ENCODE measurements around the gene ZSCAN25. TPM values are rescaled to one million over a fixed set of nuclear protein-coding genes. Genes with fewer than 3 reads are reported as not detected.
"Not testable (repeated sequence)": the region's sequence is repeated elsewhere in the genome, so short reads cannot be mapped to it uniquely, and the experiment has no call there.

ZSCAN25 gene
- total and polyA plus RNA-seq, 10 donors: 3.8 to 30.8 (median 24.9) TPM

GRCh38 chr7:99629643-99630042 lies 12.9 kb downstream of the ZSCAN25 start:
- Histone ChIP-seq H3K27me3 (replicated peaks in 1 of 7) (no peaks in the 10 kb centered on the region), H3K4me1 (peaks cover 0 to 28% (median 2%) of the 10 kb centered on the region in 6 donors), H3K4me3 (no peak overlapping the region), H3K36me3 (peaks cover 0 to 100% (median 86%) of the 10 kb centered on the region in 6 donors), H3K27ac (no peak overlapping the region), H3K9me3 (no peaks in the 10 kb centered on the region)
- DNase-seq: no peak
- intact Hi-C loops (cut with DNase I; ENCODE audit: low total_unique reads): no loop called here
- 95 to 99% (median 97%) methylated on average over 10 to 20 of the region's 20 CpGs for WGBS, 5 donors
- TF ChIP-seq CTCF (IDR thresholded peaks at IDR 0.05 in 8 of 11, conservative IDR thresholded peaks at IDR 0.05 in 3 of 11) (no peak), POLR2AphosphoS5 (IDR thresholded peaks at IDR 0.05) (peak in 1 of 3 donors; percentile 52)

- no peak for DNase-seq
- Histone ChIP-seq H3K9me3 (no peaks in the 10 kb centered on the region), H3K4me1 (peaks cover 0 to 17% (median 0%) of the 10 kb centered on the region in 6 donors), H3K27ac (peak overlapping the region in 2 of 8 donors; percentile 3 to 27), H3K36me3 (peaks cover 0 to 90% (median 67%) of the 10 kb centered on the region in 6 donors), H3K4me3 (no peak overlapping the region), H3K27me3 (replicated peaks in 1 of 7) (no peaks in the 10 kb centered on the region)
- WGBS, 5 donors: 60 to 73% (median 64%) methylated on average over 9 of the region's 9 CpGs
- intact Hi-C loops (cut with DNase I; ENCODE audit: low total_unique reads): no loop called here
- TF ChIP-seq POLR2AphosphoS5 (IDR thresholded peaks at IDR 0.05) (no peak), POLR2A (IDR thresholded peaks at IDR 0.05) (no peak), CTCF (IDR thresholded peaks at IDR 0.05 in 8 of 11, conservative IDR thresholded peaks at IDR 0.05 in 3 of 11) (no peak)
Measured at GRCh38 chr7:99631295-99632109, 14.8 kb downstream of the ZSCAN25 start.

GRCh38 chr7:99637414-99637813 lies 20.7 kb downstream of the ZSCAN25 start:
- intact Hi-C loops (cut with DNase I; ENCODE audit: low total_unique reads); H3K9me3 ChIP-seq: not testable (repeated sequence)
- 32 to 71% (median 52%) methylated on average over 2 of the region's 2 CpGs for WGBS, 5 donors

DNA sequence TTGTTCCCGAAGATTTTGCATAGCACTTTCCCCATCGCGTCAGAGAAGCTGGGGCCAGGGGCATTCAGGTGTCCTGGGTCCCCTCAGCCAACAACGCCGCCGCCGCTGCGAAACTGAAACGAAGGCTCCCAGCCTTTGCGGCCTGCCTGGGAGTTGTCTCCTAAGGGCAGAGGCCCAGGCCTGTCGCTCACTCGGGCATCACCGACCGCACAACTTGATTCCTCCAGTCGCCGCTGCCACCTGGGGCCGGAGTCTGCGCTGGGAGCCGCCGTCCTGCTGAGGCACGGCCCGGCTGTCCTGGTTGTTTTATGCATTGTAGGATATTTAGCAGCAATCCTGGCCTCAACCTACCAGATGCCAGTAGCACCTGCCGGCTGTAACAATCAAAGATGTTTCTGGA lies 22.0 kb downstream of the ZSCAN25 start:
- H3K4me1 ChIP-seq: no peaks in the 10 kb centered on the region
- H3K27ac ChIP-seq: no peak overlapping the region
- no peaks in the 10 kb centered on the region for H3K27me3 ChIP-seq (replicated peaks in 1 of 7)
- H3K4me3 ChIP-seq: no peak overlapping the region
- peaks cover 0 to 42% (median 11%) of the 10 kb centered on the region in 6 donors for H3K36me3 ChIP-seq
- no peak for DNase-seq
- 96 to 98% (median 97%) methylated on average over 21 to 23 of the region's 23 CpGs for WGBS, 5 donors
- TF ChIP-seq POLR2AphosphoS5 (IDR thresholded peaks at IDR 0.05) (peak in 1 of 3 donors; percentile 24), POLR2A (IDR thresholded peaks at IDR 0.05) (no peak), CTCF (IDR thresholded peaks at IDR 0.05 in 8 of 11, conservative IDR thresholded peaks at IDR 0.05 in 3 of 11) (no peak)
- H3K9me3 ChIP-seq: no peaks in the 10 kb centered on the region
- intact Hi-C loops (cut with DNase I; ENCODE audit: low total_unique reads): no loop called here

More at GRCh38 chr7:99637414-99637813, 20.7 kb downstream of the ZSCAN25 start:
- H3K27ac ChIP-seq; H3K4me3 ChIP-seq; H3K27me3 ChIP-seq (replicated peaks in 1 of 7); DNase-seq; H3K4me1 ChIP-seq: not testable (repeated sequence)
- H3K36me3 ChIP-seq: peaks cover 0 to 48% (median 21%) of the 10 kb centered on the region in 6 donors

All from spleen (tissue), 11 donors.